ENCODE results near the gene ELMO1. TPM values are rescaled to one million over a fixed set of nuclear protein-coding genes. Genes with fewer than 3 reads are reported as not detected.

The ELMO1 gene
- total and polyA plus RNA-seq, 2 experiments from 2014 or later: 6.5 to 24.9 TPM

GRCh38 chr7:37131855-37132254 is 316.8 kb downstream of the ELMO1 start:
- Histone ChIP-seq H3K4me2 (no peak overlapping the region), H2AFZ (no peak overlapping the region), H3F3A (replicated peaks; ENCODE audit: low read depth) (no peaks in the 10 kb centered on the region), H3K36me3 (ENCODE audit: insufficient read depth) (no peaks in the 10 kb centered on the region), H3K27me3 (ENCODE audit: insufficient read depth) (no peaks in the 10 kb centered on the region), H4K20me1 (replicated peaks; ENCODE audit: insufficient read depth) (no peaks in the 10 kb centered on the region), H3K79me2 (replicated peaks; ENCODE audit: insufficient read depth) (no peaks in the 10 kb centered on the region), H3K27ac (ENCODE audit: low read depth) (no peak overlapping the region), H3K9me2 (ENCODE audit: insufficient read depth) (peaks cover 18% of the 10 kb centered on the region), H3K4me3 (no peak overlapping the region), H3K4me1 (ENCODE audit: insufficient read depth) (no peaks in the 10 kb centered on the region)
- Mint-ChIP-seq H3K27ac (no peak overlapping the region), H3K36me3 (ENCODE audit: low read depth) (peaks cover 3% of the 10 kb centered on the region; the same call in 1 of the 3 replicates), H3K4me3 (no peak overlapping the region), H3K4me1 (no peaks in the 10 kb centered on the region), H3K9me3 (peaks cover 2% of the 10 kb centered on the region; the same call in 2 of the 3 replicates), H3K27me3 (ENCODE audit: insufficient read depth, low read depth, poor library complexity) (peaks cover 2% of the 10 kb centered on the region)
- DNase-seq (ENCODE audit: low spot score) (no peak), ATAC-seq (no peak)
- TF ChIP-seq CTCF (conservative IDR thresholded peaks at IDR 0.05; ENCODE audit: low read depth in 2 of 2) (no peak), REST (IDR thresholded peaks at IDR 0.05; ENCODE audit: unreplicated experiment) (no peak), STAT1 (IDR thresholded peaks at IDR 0.05; ENCODE audit: unreplicated experiment) (no peak), NANOG (IDR thresholded peaks at IDR 0.05; ENCODE audit: borderline replicate concordance) (no peak), ZNF462 (CRISPR knock-in tag; IDR thresholded peaks at IDR 0.05) (no peak)

All from GM23338 (cell line).